Epithelial cell of esophagus (primary cell): Measurements from ENCODE around the gene PYDC1.
"Not testable (repeated sequence)": the region's sequence is repeated elsewhere in the genome, so short reads cannot be mapped to it uniquely, and the experiment has no call there.

Experiments used
- DNase-seq: peaks from one replicate; pipeline ENCODE4 v3.0.0; 2010; ENCODE audit warnings: low read depth
- H3K4me3 ChIP-seq: 2 replicates; pipeline ENCODE4 v1.5.1; 2011; ENCODE audit warnings: mild to moderate bottlenecking, low read length, control low read depth
- CTCF ChIP-seq: IDR thresholded peaks from 2 replicates; pipeline ENCODE4 v1.5.1; 2011; ENCODE audit warnings: low read depth, mild to moderate bottlenecking, low read length, control low read depth, inconsistent platforms; ENCODE audit not compliant: insufficient read depth; ENCODE audit errors: missing control alignments

The PYDC1 gene

GRCh38 chr16:31253642-31254045 is 36.7 kb upstream of the PYDC1 start:
- H3K4me3 ChIP-seq, result no peak overlapping the region
- TF ChIP-seq CTCF, result no peak
- peak; percentile 39 for DNase-seq

- no peak overlapping the region for H3K4me3 ChIP-seq
- no peak for DNase-seq
- no peak for TF ChIP-seq CTCF
Measured at GRCh38 chr16:31251435-31251834, 34.5 kb upstream of the PYDC1 start.

GRCh38 chr16:31250782-31251384 is 33.9 kb upstream of the PYDC1 start:
- no peak for TF ChIP-seq CTCF
- DNase-seq, result no peak
- H3K4me3 ChIP-seq, result no peak overlapping the region

DNA sequence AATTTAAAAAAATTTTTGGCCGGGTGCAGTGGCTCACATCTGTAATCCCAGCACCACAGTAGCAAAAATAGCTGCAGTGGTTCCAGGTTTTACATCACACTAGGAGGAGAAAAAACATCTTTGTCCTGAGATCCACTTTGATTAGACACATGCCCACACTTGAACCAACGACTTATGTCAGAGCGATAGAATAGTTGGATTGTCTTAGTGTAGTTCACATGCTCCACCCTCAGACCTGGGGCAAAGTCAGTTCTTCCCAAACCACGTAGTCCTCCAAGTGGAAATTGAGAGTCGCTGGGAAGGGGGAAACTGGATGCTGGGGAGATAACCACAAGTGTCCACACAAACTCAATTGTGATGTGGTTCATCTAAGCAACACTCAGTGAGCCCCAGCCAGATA is 31.4 kb upstream of the PYDC1 start:
- H3K4me3 ChIP-seq, result no peak overlapping the region
- peak; percentile 53 for DNase-seq
- TF ChIP-seq CTCF, result no peak

DNA sequence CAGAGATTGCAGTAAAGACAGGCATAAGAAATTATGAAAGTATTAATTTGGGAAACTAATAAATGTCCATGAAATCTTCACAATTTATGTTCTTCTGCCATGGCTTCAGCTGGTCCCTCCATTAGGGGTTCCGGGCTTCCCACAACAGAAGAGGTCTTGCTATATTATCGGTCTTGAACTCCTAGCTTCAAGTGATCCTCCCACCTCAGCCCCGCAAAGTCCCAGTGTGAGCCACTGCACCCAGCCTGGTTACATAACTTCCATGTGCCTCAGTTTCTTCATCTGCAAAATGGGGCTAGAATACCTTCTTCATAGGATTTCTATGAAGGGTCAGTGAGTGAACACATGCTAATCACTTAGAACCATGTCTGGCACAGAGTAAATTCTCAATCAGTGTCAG is 29.4 kb upstream of the PYDC1 start:
- TF ChIP-seq CTCF, result no peak
- no peak overlapping the region for H3K4me3 ChIP-seq
- DNase-seq, result no peak

DNA sequence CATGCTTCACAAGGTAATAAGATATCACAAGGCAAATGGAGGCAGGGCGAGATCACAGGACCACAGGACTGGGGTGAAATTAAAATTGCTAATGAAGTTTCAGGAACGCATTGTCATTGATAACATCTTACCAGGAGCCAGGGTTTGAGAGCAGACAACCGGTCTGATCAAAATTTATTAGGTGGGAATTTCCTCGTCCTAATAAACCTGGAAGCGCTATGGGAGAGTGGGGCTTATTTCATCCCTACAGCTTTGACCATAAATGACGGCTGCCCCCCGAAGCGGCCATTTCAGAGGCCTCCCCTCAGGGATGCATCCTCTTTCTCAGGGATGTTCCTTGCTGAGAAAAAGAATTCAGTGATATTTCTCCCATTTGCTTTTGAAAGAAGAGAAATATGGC is 28.7 kb upstream of the PYDC1 start:
- H3K4me3 ChIP-seq, DNase-seq: not testable (repeated sequence)

GRCh38 chr16:31243734-31244670 is 27.1 kb upstream of the PYDC1 start:
- no peak overlapping the region for H3K4me3 ChIP-seq
- TF ChIP-seq CTCF, result no peak

More at GRCh38 chr16:31243734-31244670, 27.1 kb upstream of the PYDC1 start:
- DNase-seq, result no peak
